HepG2 (cell line): ENCODE results near the gene M1AP. TPM values are rescaled to one million over a fixed set of nuclear protein-coding genes. Genes with fewer than 3 reads are reported as not detected.

Experiments
- NCOA1 ChIP-seq: sonication (generic); formaldehyde crosslinking; IDR thresholded peaks from 2 replicates; pipeline ENCODE4 v1.9.0; 2021; ENCODE audit warnings: missing genetic modification reagents
- PRPF4 ChIP-seq: fragments of 200-400 bp; formaldehyde crosslinking; IDR thresholded peaks from 2 replicates; pipeline ENCODE4 v1.6.1; 2016; ENCODE audit warnings: low read length, low read depth; ENCODE audit not compliant: poor library complexity, severe bottlenecking
- REST ChIP-seq, 2 experiments: IDR thresholded peaks; 2 replicates each; pipeline ENCODE4 v1.6.1; 2011 to 2012; ENCODE audit warnings: low read length in 2 of 2, borderline replicate concordance in 1 of 2, low read depth in 1 of 2, mild to moderate bottlenecking in 1 of 2, moderate library complexity in 1 of 2
- RNF219 ChIP-seq: sonication (generic); formaldehyde crosslinking; IDR thresholded peaks from 2 replicates; pipeline ENCODE4 v1.5.0; 2020; ENCODE audit warnings: mild to moderate bottlenecking, missing genetic modification reagents
- SAFB2 ChIP-seq: sonication (generic); formaldehyde crosslinking; IDR thresholded peaks from 2 replicates; pipeline ENCODE4 v1.5.1; 2020; ENCODE audit warnings: missing genetic modification reagents, low read depth, mild to moderate bottlenecking, borderline replicate concordance
- SRY ChIP-seq: sonication (generic); formaldehyde crosslinking; IDR thresholded peaks from 2 replicates; pipeline ENCODE4 v1.8.0; 2022; ENCODE audit warnings: mild to moderate bottlenecking, missing genetic modification reagents
- ZFY ChIP-seq: sonication (generic); formaldehyde crosslinking; IDR thresholded peaks from 2 replicates; pipeline ENCODE4 v1.4.0; 2020; ENCODE audit warnings: missing genetic modification reagents
- polyA plus RNA-seq, 8 experiments: library from polyadenylated mRNA; depleted of rRNA in 3 of 8; stranded (reverse) in 7 of 8; unstranded in 1 of 8; fragments of >200 nt; fragmentation: Illumina TruSeq in 4 of 8; extraction: Trizol in 4 of 8; gene quantifications; 2 replicates each; pipeline versions ENCODE4 v1.2.1 to v1.2.3, GENCODE V29; 2011 to 2016; ENCODE audit warnings: low read depth in 4 of 8, missing spikeins in 1 of 8, mixed read lengths in 1 of 8; ENCODE audit not compliant: insufficient read depth in 1 of 8
- total RNA-seq, 5 experiments: library from RNA; depleted of rRNA; stranded (reverse); fragments of >200 nt; fragmentation: Illumina TruSeq; extraction: Trizol; gene quantifications; 2 replicates each; pipeline ENCODE4 v1.2.3, GENCODE V29; 2016; ENCODE audit warnings: low read depth in 1 of 5
- TF ChIP-seq, protein P1 (sequence below): sonication (generic); formaldehyde crosslinking; IDR thresholded peaks from 2 replicates; pipeline ENCODE4 v1.4.0; 2020; ENCODE audit warnings: mild to moderate bottlenecking, missing genetic modification reagents
- TF ChIP-seq, protein P2 (sequence below): sonication (generic); formaldehyde crosslinking; IDR thresholded peaks from 2 replicates; pipeline ENCODE4 v1.4.0; 2020; ENCODE audit warnings: missing genetic modification reagents
- TF ChIP-seq, protein P3 (sequence below): sonication (generic); formaldehyde crosslinking; IDR thresholded peaks from 2 replicates; pipeline ENCODE4 v1.4.0; 2020; ENCODE audit warnings: missing genetic modification reagents

Gene M1AP
- total and polyA plus RNA-seq, 2 of the 13 experiments (the other 11 are each of a cell fraction or from before 2014, with no cell fraction given), result not detected

DNA sequence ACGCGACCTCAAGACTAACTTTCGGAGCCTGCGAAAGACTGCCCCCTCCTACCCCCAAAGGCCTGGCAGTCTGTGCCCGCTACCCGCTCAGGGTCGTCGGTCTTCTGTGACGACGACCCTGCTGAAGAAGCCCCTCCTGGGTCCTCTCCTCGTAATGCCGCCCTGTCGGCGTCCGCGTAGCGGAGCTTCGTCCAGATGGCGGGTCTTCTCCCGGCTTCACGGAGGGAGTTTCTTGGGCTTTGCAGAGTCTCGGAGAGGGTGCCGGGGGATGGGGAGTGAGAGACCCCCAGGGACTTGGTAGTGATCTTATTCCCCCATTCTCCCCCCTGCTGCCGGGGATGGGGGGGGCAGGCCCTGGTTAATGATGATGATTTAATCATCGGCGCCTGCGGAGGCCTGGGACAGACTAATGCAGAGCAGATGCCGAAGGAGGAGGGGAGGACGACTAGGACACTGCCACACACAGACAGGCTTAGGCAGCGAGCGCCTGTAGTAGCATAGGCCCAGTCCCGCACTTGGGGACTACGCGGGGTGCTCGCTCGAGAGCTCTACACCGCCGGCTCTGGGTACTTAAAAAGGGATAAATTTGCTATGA lies 140.1 kb downstream of the M1AP start (continued):
- TF ChIP-seq, protein P1, sequence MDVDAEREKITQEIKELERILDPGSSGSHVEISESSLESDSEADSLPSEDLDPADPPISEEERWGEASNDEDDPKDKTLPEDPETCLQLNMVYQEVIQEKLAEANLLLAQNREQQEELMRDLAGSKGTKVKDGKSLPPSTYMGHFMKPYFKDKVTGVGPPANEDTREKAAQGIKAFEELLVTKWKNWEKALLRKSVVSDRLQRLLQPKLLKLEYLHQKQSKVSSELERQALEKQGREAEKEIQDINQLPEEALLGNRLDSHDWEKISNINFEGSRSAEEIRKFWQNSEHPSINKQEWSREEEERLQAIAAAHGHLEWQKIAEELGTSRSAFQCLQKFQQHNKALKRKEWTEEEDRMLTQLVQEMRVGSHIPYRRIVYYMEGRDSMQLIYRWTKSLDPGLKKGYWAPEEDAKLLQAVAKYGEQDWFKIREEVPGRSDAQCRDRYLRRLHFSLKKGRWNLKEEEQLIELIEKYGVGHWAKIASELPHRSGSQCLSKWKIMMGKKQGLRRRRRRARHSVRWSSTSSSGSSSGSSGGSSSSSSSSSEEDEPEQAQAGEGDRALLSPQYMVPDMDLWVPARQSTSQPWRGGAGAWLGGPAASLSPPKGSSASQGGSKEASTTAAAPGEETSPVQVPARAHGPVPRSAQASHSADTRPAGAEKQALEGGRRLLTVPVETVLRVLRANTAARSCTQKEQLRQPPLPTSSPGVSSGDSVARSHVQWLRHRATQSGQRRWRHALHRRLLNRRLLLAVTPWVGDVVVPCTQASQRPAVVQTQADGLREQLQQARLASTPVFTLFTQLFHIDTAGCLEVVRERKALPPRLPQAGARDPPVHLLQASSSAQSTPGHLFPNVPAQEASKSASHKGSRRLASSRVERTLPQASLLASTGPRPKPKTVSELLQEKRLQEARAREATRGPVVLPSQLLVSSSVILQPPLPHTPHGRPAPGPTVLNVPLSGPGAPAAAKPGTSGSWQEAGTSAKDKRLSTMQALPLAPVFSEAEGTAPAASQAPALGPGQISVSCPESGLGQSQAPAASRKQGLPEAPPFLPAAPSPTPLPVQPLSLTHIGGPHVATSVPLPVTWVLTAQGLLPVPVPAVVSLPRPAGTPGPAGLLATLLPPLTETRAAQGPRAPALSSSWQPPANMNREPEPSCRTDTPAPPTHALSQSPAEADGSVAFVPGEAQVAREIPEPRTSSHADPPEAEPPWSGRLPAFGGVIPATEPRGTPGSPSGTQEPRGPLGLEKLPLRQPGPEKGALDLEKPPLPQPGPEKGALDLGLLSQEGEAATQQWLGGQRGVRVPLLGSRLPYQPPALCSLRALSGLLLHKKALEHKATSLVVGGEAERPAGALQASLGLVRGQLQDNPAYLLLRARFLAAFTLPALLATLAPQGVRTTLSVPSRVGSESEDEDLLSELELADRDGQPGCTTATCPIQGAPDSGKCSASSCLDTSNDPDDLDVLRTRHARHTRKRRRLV (CRISPR knock-in tag), result no peak
- no peak for TF ChIP-seq REST (IDR thresholded peaks at IDR 0.05; ENCODE audit: borderline replicate concordance in 1 of 2, low read depth in 1 of 2, low read length in 2 of 2)
- peak; percentile 59 for TF ChIP-seq ZFY (CRISPR knock-in tag)
- TF ChIP-seq, protein P2, sequence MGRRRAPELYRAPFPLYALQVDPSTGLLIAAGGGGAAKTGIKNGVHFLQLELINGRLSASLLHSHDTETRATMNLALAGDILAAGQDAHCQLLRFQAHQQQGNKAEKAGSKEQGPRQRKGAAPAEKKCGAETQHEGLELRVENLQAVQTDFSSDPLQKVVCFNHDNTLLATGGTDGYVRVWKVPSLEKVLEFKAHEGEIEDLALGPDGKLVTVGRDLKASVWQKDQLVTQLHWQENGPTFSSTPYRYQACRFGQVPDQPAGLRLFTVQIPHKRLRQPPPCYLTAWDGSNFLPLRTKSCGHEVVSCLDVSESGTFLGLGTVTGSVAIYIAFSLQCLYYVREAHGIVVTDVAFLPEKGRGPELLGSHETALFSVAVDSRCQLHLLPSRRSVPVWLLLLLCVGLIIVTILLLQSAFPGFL (CRISPR knock-in tag), result no peak
- TF ChIP-seq SAFB2 (CRISPR knock-in tag), result no peak
- peak; percentile 59; the same call in 1 of the 2 replicates for TF ChIP-seq SRY (CRISPR knock-in tag)
- TF ChIP-seq PRPF4, result no peak
- TF ChIP-seq RNF219, result no peak
- TF ChIP-seq, protein P3, sequence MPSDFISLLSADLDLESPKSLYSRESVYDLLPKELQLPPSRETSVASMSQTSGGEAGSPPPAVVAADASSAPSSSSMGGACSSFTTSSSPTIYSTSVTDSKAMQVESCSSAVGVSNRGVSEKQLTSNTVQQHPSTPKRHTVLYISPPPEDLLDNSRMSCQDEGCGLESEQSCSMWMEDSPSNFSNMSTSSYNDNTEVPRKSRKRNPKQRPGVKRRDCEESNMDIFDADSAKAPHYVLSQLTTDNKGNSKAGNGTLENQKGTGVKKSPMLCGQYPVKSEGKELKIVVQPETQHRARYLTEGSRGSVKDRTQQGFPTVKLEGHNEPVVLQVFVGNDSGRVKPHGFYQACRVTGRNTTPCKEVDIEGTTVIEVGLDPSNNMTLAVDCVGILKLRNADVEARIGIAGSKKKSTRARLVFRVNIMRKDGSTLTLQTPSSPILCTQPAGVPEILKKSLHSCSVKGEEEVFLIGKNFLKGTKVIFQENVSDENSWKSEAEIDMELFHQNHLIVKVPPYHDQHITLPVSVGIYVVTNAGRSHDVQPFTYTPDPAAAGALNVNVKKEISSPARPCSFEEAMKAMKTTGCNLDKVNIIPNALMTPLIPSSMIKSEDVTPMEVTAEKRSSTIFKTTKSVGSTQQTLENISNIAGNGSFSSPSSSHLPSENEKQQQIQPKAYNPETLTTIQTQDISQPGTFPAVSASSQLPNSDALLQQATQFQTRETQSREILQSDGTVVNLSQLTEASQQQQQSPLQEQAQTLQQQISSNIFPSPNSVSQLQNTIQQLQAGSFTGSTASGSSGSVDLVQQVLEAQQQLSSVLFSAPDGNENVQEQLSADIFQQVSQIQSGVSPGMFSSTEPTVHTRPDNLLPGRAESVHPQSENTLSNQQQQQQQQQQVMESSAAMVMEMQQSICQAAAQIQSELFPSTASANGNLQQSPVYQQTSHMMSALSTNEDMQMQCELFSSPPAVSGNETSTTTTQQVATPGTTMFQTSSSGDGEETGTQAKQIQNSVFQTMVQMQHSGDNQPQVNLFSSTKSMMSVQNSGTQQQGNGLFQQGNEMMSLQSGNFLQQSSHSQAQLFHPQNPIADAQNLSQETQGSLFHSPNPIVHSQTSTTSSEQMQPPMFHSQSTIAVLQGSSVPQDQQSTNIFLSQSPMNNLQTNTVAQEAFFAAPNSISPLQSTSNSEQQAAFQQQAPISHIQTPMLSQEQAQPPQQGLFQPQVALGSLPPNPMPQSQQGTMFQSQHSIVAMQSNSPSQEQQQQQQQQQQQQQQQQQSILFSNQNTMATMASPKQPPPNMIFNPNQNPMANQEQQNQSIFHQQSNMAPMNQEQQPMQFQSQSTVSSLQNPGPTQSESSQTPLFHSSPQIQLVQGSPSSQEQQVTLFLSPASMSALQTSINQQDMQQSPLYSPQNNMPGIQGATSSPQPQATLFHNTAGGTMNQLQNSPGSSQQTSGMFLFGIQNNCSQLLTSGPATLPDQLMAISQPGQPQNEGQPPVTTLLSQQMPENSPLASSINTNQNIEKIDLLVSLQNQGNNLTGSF, result no peak
- TF ChIP-seq NCOA1, result no peak
